HL-60 (cell line): Measurements from ENCODE around the gene PLK2.

Experiments used
- DNase-seq, 2 experiments: peaks; one replicate each; pipeline ENCODE4 v3.0.0-alpha.2; 2010 to 2020; ENCODE audit warnings: low read depth in 1 of 2, low spot score in 1 of 2
- H3K27ac ChIP-seq: fragments of 250-450 bp; sonication (Bioruptor Pico); replicated peaks from 2 replicates; pipeline ENCODE4 v1.5.1; 2020; ENCODE audit warnings: mild to moderate bottlenecking, moderate library complexity
- H3K27me3 ChIP-seq: fragments of 250-450 bp; sonication (Bioruptor Pico); 2 replicates; pipeline ENCODE4 v1.5.1; 2021; ENCODE audit warnings: mild to moderate bottlenecking, moderate library complexity; ENCODE audit not compliant: insufficient read depth, poor library complexity, severe bottlenecking
- H3K4me3 ChIP-seq: replicated peaks from 2 replicates; pipeline ENCODE4 v1.5.1; 2011; ENCODE audit warnings: mild to moderate bottlenecking, control low read depth, low read length; ENCODE audit not compliant: insufficient read depth
- CTCF ChIP-seq: IDR thresholded peaks from one replicate; pipeline ENCODE4 v1.5.1; 2011; ENCODE audit warnings: low read length, control low read depth, inconsistent platforms; ENCODE audit not compliant: insufficient read depth
- GABPA ChIP-seq: IDR thresholded peaks from 2 replicates; pipeline ENCODE4 v1.6.1; 2012; ENCODE audit warnings: low read depth
- POLR2AphosphoS5 ChIP-seq: IDR thresholded peaks from 2 replicates; pipeline ENCODE4 v1.6.1; 2012; ENCODE audit warnings: low read depth
- REST ChIP-seq: IDR thresholded peaks from 2 replicates; pipeline ENCODE4 v1.6.1; 2012; ENCODE audit warnings: low read depth; ENCODE audit not compliant: insufficient replicate concordance
- SPI1 ChIP-seq: IDR thresholded peaks from 2 replicates; pipeline ENCODE4 v1.6.1; 2012; ENCODE audit warnings: low read depth, mild to moderate bottlenecking, borderline replicate concordance

Gene PLK2

GRCh38 chr5:58446024-58446423, 13.9 kb downstream of the PLK2 start:
- no peaks in the 10 kb centered on the region for H3K27me3 ChIP-seq
- no peak overlapping the region for H3K4me3 ChIP-seq
- no peak overlapping the region for H3K27ac ChIP-seq
- TF ChIP-seq SPI1 (no peak), CTCF (no peak), POLR2AphosphoS5 (no peak), GABPA (no peak), REST (no peak)
- no peak for DNase-seq

GRCh38 chr5:58444805-58445204, 15.1 kb downstream of the PLK2 start:
- H3K4me3 ChIP-seq, result no peak overlapping the region
- TF ChIP-seq GABPA, result no peak
- no peak for TF ChIP-seq CTCF
- TF ChIP-seq SPI1, result no peak
- no peak for TF ChIP-seq REST
- H3K27me3 ChIP-seq, result no peaks in the 10 kb centered on the region
- no peak for DNase-seq
- no peak overlapping the region for H3K27ac ChIP-seq

- Histone ChIP-seq H3K27ac (no peak overlapping the region), H3K27me3 (no peaks in the 10 kb centered on the region), H3K4me3 (no peak overlapping the region)
- no peak for TF ChIP-seq GABPA
- TF ChIP-seq SPI1, result no peak
- no peak for TF ChIP-seq POLR2AphosphoS5
- no peak for TF ChIP-seq CTCF
- TF ChIP-seq REST, result no peak
- DNase-seq, result no peak
Measured at GRCh38 chr5:58440901-58441460, 18.9 kb downstream of the PLK2 start.
